Naive B cell (primary cell): ENCODE measurements around the gene F12. TPM values are rescaled to one million over a fixed set of nuclear protein-coding genes. Genes with fewer than 3 reads are reported as not detected.

Experiments used
- ATAC-seq, 2 donors: fragments of 150-1000 bp; cut with Tn5 transposase; 2 replicates each; pipeline ENCODE4 v1.10.0; 2021; ENCODE audit warnings: low read depth in 2 of 2, mild to moderate bottlenecking in 2 of 2, moderate library complexity in 2 of 2
- DNase-seq: peaks from one replicate; pipeline ENCODE4 v3.0.0; 2022
- H3K27ac Mint-ChIP-seq, 6 donors: one replicate each; pipeline ENCODE4 v1.8.0; 2020 to 2022; ENCODE audit warnings: mild to moderate bottlenecking in 6 of 6, mixed read lengths in 6 of 6, moderate library complexity in 5 of 6, inconsistent platforms in 2 of 6
- H3K27me3 Mint-ChIP-seq, 3 donors: one replicate each; pipeline ENCODE4 v1.8.0; 2021 to 2022; ENCODE audit warnings: mixed read lengths in 3 of 3, mild to moderate bottlenecking in 1 of 3
- H3K36me3 Mint-ChIP-seq, 2 donors: one replicate each; pipeline ENCODE4 v1.8.0; 2020 to 2022; ENCODE audit warnings: mixed read lengths in 2 of 2, inconsistent platforms in 1 of 2, mild to moderate bottlenecking in 1 of 2
- H3K4me1 Mint-ChIP-seq, 3 donors: one replicate each; pipeline ENCODE4 v1.8.0; 2020 to 2022; ENCODE audit warnings: mixed read lengths in 3 of 3, inconsistent platforms in 1 of 3, mild to moderate bottlenecking in 1 of 3, moderate library complexity in 1 of 3
- H3K4me3 Mint-ChIP-seq, 8 donors: one replicate each; pipeline ENCODE4 v1.8.0; 2020 to 2022; ENCODE audit warnings: mild to moderate bottlenecking in 8 of 8, mixed read lengths in 8 of 8, moderate library complexity in 8 of 8, inconsistent platforms in 2 of 8
- H3K9me3 Mint-ChIP-seq, 7 donors: one replicate each; pipeline ENCODE4 v1.8.0; 2020 to 2022; ENCODE audit warnings: mixed read lengths in 7 of 7, mild to moderate bottlenecking in 5 of 7, inconsistent platforms in 2 of 7, moderate library complexity in 1 of 7
- polyA plus RNA-seq, 6 donors: library from polyadenylated mRNA; unstranded; fragments of 300-500 nt; fragmentation: Illumina TruSeq; gene quantifications; one replicate each; pipeline ENCODE4 v1.2.3, GENCODE V29; 2021; ENCODE audit warnings: low read depth in 6 of 6

Gene F12
- polyA plus RNA-seq, 6 donors from 2014 or later = 0.56 to 1.4 (median 0.57) TPM; not detected in 3

- no peak for DNase-seq
- Mint-ChIP-seq H3K36me3 (peaks cover 7% of the 10 kb centered on the region in 2 donors), H3K27me3 (no peaks in the 10 kb centered on the region), H3K9me3 (no peaks in the 10 kb centered on the region), H3K4me3 (peak overlapping the region in 1 of 8 donors; percentile 9), H3K4me1 (peaks cover 40 to 44% (median 42%) of the 10 kb centered on the region in 3 donors), H3K27ac (peak overlapping the region in 5 of 6 donors; percentile 27 to 98 (median 84))
- ATAC-seq = no peak
These were observed 34.0 kb upstream of the F12 start for GRCh38 chr5:177443144-177443983.

GRCh38 chr5:177442066-177442826 is 32.9 kb upstream of the F12 start:
- no peak for ATAC-seq
- DNase-seq = no peak
- Mint-ChIP-seq H3K4me3 (no peak overlapping the region), H3K4me1 (peaks cover 33 to 44% (median 37%) of the 10 kb centered on the region in 3 donors), H3K36me3 (peaks cover 7% of the 10 kb centered on the region in 2 donors), H3K27ac (peak overlapping the region in 3 of 6 donors; percentile 42 to 84 (median 57)), H3K27me3 (no peaks in the 10 kb centered on the region), H3K9me3 (no peaks in the 10 kb centered on the region)

- no peak for DNase-seq
- Mint-ChIP-seq H3K4me3 (no peak overlapping the region), H3K27ac (peak overlapping the region in 1 of 6 donors; percentile 84), H3K9me3 (no peaks in the 10 kb centered on the region), H3K36me3 (peaks cover 7 to 15% of the 10 kb centered on the region in 2 donors), H3K4me1 (peaks cover 39 to 50% (median 41%) of the 10 kb centered on the region in 3 donors), H3K27me3 (no peaks in the 10 kb centered on the region)
- no peak for ATAC-seq
These were observed 31.8 kb upstream of the F12 start for GRCh38 chr5:177440990-177441780.

GRCh38 chr5:177440211-177440989 is 31.0 kb upstream of the F12 start:
- Mint-ChIP-seq H3K4me3 (peak overlapping the region in 1 of 8 donors; percentile 28), H3K36me3 (peaks cover 7 to 15% of the 10 kb centered on the region in 2 donors)
- no peak for DNase-seq

GRCh38 chr5:177439518-177440053 is 30.2 kb upstream of the F12 start:
- no peak for ATAC-seq
- H3K27ac Mint-ChIP-seq = peak overlapping the region in 3 of 6 donors; percentile 44 to 75 (median 64)
- H3K27me3 Mint-ChIP-seq = no peaks in the 10 kb centered on the region
- H3K4me3 Mint-ChIP-seq = peak overlapping the region in 1 of 8 donors; percentile 28
- peaks cover 7 to 15% of the 10 kb centered on the region in 2 donors for H3K36me3 Mint-ChIP-seq
- peaks cover 26 to 34% (median 26%) of the 10 kb centered on the region in 3 donors for H3K4me1 Mint-ChIP-seq
- H3K9me3 Mint-ChIP-seq = no peaks in the 10 kb centered on the region
- no peak for DNase-seq

More at GRCh38 chr5:177440211-177440989, 31.0 kb upstream of the F12 start:
- no peak for ATAC-seq
- peak overlapping the region in 4 of 6 donors; percentile 44 to 87 (median 70) for H3K27ac Mint-ChIP-seq
- H3K9me3 Mint-ChIP-seq = no peaks in the 10 kb centered on the region
- peaks cover 31 to 42% (median 34%) of the 10 kb centered on the region in 3 donors for H3K4me1 Mint-ChIP-seq
- no peaks in the 10 kb centered on the region for H3K27me3 Mint-ChIP-seq

GRCh38 chr5:177438468-177438867 is 29.1 kb upstream of the F12 start:
- peaks cover 7 to 15% of the 10 kb centered on the region in 2 donors for H3K36me3 Mint-ChIP-seq

GRCh38 chr5:177437623-177438022 is 28.3 kb upstream of the F12 start:
- ATAC-seq (no peak), DNase-seq (no peak)
- peaks cover 18 to 33% (median 27%) of the 10 kb centered on the region in 3 donors for H3K4me1 Mint-ChIP-seq

More at GRCh38 chr5:177438468-177438867, 29.1 kb upstream of the F12 start:
- peaks cover 18 to 25% (median 19%) of the 10 kb centered on the region in 3 donors for H3K4me1 Mint-ChIP-seq
- H3K27ac Mint-ChIP-seq = peak overlapping the region in 3 of 6 donors; percentile 67 to 90 (median 89)
- DNase-seq = no peak
- H3K9me3 Mint-ChIP-seq = no peaks in the 10 kb centered on the region
- H3K4me3 Mint-ChIP-seq = no peak overlapping the region
- no peak for ATAC-seq
- no peaks in the 10 kb centered on the region for H3K27me3 Mint-ChIP-seq

GRCh38 chr5:177435847-177436536 is 26.6 kb upstream of the F12 start:
- Mint-ChIP-seq H3K4me1 (peaks cover 25 to 45% (median 40%) of the 10 kb centered on the region in 3 donors), H3K27ac (peak overlapping the region in 1 of 6 donors; percentile 93), H3K4me3 (no peak overlapping the region), H3K27me3 (no peaks in the 10 kb centered on the region), H3K36me3 (peaks cover 7 to 15% of the 10 kb centered on the region in 2 donors), H3K9me3 (no peaks in the 10 kb centered on the region)
- no peak for ATAC-seq
- no peak for DNase-seq

More at GRCh38 chr5:177437623-177438022, 28.3 kb upstream of the F12 start:
- Mint-ChIP-seq H3K27ac (peak overlapping the region in 3 of 6 donors; percentile 63 to 70 (median 67)), H3K4me3 (peak overlapping the region in 1 of 8 donors; percentile 65), H3K27me3 (no peaks in the 10 kb centered on the region), H3K9me3 (no peaks in the 10 kb centered on the region), H3K36me3 (peaks cover 7 to 15% of the 10 kb centered on the region in 2 donors)

GRCh38 chr5:177434942-177435738 is 25.8 kb upstream of the F12 start:
- peak overlapping the region in 3 of 6 donors; percentile 41 to 72 (median 62) for H3K27ac Mint-ChIP-seq
- no peaks in the 10 kb centered on the region for H3K27me3 Mint-ChIP-seq
- DNase-seq (no peak), ATAC-seq (no peak)
- peaks cover 7 to 15% of the 10 kb centered on the region in 2 donors for H3K36me3 Mint-ChIP-seq
- no peaks in the 10 kb centered on the region for H3K9me3 Mint-ChIP-seq
- peaks cover 33 to 53% (median 49%) of the 10 kb centered on the region in 3 donors for H3K4me1 Mint-ChIP-seq
- no peak overlapping the region for H3K4me3 Mint-ChIP-seq

GRCh38 chr5:177434437-177434836 is 25.1 kb upstream of the F12 start:
- Mint-ChIP-seq H3K36me3 (peaks cover under 1 to 10% of the 10 kb centered on the region in 2 donors), H3K4me1 (peaks cover 34 to 56% (median 54%) of the 10 kb centered on the region in 3 donors), H3K9me3 (no peaks in the 10 kb centered on the region), H3K4me3 (no peak overlapping the region), H3K27me3 (no peaks in the 10 kb centered on the region), H3K27ac (peak overlapping the region in 4 of 6 donors; percentile 18 to 82 (median 34))
- ATAC-seq = no peak
- no peak for DNase-seq
